Measurements from ENCODE around the gene S100A8.

The S100A8 gene

DNA sequence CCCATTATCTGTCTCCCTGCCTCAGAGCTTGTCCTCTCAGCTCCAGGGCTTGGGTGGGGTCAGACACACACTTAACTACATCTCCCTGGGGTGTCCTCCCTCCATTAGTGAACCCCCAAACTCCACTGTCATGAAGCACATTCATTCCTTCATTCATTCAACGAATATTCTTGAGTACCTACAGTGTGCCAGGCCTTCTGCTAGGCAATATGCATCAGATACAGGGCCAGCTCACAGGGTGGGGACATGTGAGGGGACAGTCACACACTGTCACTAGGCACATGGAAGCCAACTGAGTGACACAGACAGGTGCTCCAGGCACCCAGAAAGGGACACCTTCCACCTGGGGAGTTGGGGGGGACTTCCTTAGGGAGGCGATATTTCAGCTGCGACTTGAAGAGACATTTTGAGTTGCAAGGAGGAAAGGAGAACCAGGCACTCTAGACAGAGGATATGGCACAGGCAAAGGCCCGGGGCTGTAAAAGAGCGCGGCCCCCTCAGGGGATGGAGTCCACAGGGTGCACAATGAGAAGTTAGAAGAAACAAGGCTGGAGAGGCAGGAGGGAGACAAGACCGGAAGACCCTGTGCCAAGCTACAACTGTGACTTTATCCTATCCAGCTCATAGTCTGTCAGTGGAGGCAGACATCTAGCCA, 8.7 kb upstream of the S100A8 start:
- H3K27me3 ChIP-seq (ENCODE audit: insufficient read depth, low read length), result peaks cover 84% of the 10 kb centered on the region
- H3K27ac ChIP-seq (ENCODE audit: low read depth, low read length), result no peak overlapping the region
- H3K36me3 ChIP-seq (ENCODE audit: insufficient read depth, low read length), result no peaks in the 10 kb centered on the region
- H3K4me3 ChIP-seq (ENCODE audit: low read depth, low read length), result no peak overlapping the region
- H3K79me2 ChIP-seq (ENCODE audit: control insufficient read depth, insufficient read depth, low read length, unreplicated experiment), result no peaks in the 10 kb centered on the region
- no peak overlapping the region for H2AFZ ChIP-seq (ENCODE audit: low read length, unreplicated experiment)
- no peaks in the 10 kb centered on the region for H3K4me1 ChIP-seq (ENCODE audit: control insufficient read depth, insufficient read depth, low read length, unreplicated experiment)

DNA sequence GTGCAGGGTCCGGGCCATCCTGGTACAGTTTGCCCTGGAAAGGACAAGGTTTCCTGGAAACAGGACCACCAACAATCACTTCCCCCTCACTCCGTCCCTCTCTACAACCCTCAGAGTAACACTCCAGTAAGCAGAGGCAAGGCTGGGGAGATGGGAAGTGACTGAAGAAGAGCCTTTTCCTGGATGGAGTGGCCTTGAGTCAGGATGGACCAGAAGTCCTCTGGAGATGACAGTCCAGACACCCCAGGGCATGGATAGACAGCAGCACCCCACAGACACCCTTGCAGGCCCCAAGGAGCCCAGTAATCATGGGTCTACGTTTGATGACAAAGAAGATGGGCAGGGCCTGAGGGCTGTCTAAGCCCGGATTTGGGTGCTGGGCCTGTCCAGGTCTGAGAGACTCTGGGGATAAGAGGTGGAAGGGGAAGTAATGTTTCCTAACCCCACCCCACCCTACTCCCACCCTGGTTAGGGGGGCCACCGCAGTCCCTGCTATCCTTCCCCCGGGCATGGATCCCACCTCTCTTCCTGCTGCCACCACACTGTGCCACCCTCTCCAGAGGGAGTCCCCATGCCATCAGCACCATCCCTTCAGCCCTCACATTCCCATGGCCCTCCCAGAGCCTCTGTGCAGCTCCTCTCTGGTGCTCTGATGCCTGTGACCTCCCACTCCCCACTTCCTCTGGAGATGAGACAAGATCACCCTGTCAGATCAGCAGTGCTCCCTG, 7.2 kb upstream of the S100A8 start:
- Histone ChIP-seq H3K27ac (ENCODE audit: low read depth, low read length) (no peak overlapping the region), H3K27me3 (ENCODE audit: insufficient read depth, low read length) (peaks cover 79% of the 10 kb centered on the region), H3K4me1 (ENCODE audit: control insufficient read depth, insufficient read depth, low read length, unreplicated experiment) (no peaks in the 10 kb centered on the region), H3K79me2 (ENCODE audit: control insufficient read depth, insufficient read depth, low read length, unreplicated experiment) (no peaks in the 10 kb centered on the region), H2AFZ (ENCODE audit: low read length, unreplicated experiment) (no peak overlapping the region), H3K4me3 (ENCODE audit: low read depth, low read length) (no peak overlapping the region), H3K36me3 (ENCODE audit: insufficient read depth, low read length) (no peaks in the 10 kb centered on the region)

DNA sequence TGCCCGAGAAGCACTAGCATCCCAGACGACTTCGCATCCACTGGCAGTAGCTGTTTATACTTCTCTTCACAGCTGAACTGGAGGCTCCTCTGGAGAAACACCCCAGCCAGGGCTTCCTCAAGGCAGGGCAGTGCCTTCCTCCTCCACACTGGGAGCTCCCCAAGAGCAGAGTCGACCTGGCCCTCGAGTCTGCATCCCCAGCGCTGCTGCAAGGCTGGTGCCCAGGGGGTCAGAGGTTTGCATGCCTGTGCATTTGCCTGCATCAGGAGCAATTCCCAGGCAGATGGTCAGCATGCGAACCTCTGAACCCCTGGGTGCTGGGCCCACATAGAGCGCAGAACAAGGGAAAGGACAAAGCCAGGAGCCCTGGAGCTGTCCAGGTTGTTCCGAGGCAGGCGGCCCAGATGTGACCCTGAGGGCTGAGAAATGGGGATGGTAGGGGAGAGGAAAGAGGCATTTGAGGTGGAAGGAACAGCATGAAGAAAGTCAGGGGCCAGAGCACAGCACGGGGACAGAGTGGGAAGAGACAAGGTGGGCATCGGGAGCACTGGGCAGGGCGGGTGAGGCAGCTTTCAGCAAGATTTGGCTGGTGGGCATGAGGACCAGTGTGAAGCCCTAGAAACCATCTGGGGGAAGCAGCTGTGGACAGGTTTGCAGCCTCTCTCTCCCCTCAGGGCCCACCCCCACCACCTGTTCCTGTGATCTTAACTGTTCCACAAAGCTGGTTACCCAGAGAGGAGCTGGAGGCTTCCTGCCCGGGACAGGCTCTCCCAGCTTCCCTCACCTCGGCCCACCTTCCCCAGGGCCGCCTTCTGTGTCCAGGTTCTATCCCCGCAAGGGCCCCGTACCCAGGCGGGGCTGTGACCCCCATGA, 6.4 kb upstream of the S100A8 start:
- H3K79me2 ChIP-seq (ENCODE audit: control insufficient read depth, insufficient read depth, low read length, unreplicated experiment), result no peaks in the 10 kb centered on the region
- H3K4me3 ChIP-seq (ENCODE audit: low read depth, low read length), result no peak overlapping the region
- no peak overlapping the region for H3K27ac ChIP-seq (ENCODE audit: low read depth, low read length)
- no peak overlapping the region for H2AFZ ChIP-seq (ENCODE audit: low read length, unreplicated experiment)
- no peaks in the 10 kb centered on the region for H3K4me1 ChIP-seq (ENCODE audit: control insufficient read depth, insufficient read depth, low read length, unreplicated experiment)
- peaks cover 82% of the 10 kb centered on the region for H3K27me3 ChIP-seq (ENCODE audit: insufficient read depth, low read length)
- H3K36me3 ChIP-seq (ENCODE audit: insufficient read depth, low read length), result no peaks in the 10 kb centered on the region

DNA sequence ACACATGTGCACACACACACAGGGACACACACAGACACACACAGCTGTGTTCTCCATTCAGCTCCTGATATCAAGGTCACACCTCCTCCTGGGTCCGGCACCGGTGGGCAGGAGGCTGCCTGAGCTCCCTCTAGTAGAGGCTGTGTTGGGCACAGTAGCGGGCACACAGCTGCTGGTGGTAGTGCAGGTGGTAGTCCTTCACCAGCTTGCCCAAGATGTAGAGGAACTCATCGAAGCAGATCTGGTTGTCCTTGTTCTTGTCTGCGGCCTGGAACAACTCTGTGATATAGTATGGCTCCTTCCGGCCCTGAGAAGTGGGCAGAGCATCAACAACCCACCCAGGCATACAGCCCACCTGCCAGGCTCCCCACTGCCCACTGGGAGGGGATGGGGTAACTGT, 5.6 kb upstream of the S100A8 start:
- H3K27ac ChIP-seq (ENCODE audit: low read depth, low read length), result no peak overlapping the region
- no peak overlapping the region for H2AFZ ChIP-seq (ENCODE audit: low read length, unreplicated experiment)
- no peak overlapping the region for H3K4me3 ChIP-seq (ENCODE audit: low read depth, low read length)
- peaks cover 81% of the 10 kb centered on the region for H3K27me3 ChIP-seq (ENCODE audit: insufficient read depth, low read length)
- H3K4me1 ChIP-seq (ENCODE audit: control insufficient read depth, insufficient read depth, low read length, unreplicated experiment), result no peaks in the 10 kb centered on the region
- H3K79me2 ChIP-seq (ENCODE audit: control insufficient read depth, insufficient read depth, low read length, unreplicated experiment), result no peaks in the 10 kb centered on the region
- no peaks in the 10 kb centered on the region for H3K36me3 ChIP-seq (ENCODE audit: insufficient read depth, low read length)

DNA sequence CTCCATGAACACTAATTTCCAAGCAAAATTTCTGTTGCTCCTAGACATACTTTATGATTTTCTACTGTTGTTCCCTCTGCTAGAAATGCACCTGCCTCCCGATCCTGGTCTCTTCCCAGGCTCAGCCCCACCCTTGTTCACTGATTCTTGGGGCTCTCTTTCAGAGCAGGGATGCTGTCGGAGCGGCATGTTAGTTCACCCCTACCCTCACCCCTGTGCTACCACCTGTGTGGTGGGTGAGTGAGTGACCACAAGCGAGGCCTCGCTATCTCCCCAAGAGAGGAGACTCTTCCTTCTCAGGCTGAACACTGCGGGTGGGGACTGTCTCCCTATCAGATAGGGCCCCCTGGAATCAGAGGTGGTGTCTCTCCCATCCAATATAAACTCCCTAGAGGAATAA, 4.9 kb upstream of the S100A8 start:
- no peaks in the 10 kb centered on the region for H3K79me2 ChIP-seq (ENCODE audit: control insufficient read depth, insufficient read depth, low read length, unreplicated experiment)
- H3K4me3 ChIP-seq (ENCODE audit: low read depth, low read length), result no peak overlapping the region
- H3K27me3 ChIP-seq (ENCODE audit: insufficient read depth, low read length), result peaks cover 80% of the 10 kb centered on the region
- H2AFZ ChIP-seq (ENCODE audit: low read length, unreplicated experiment), result no peak overlapping the region
- H3K4me1 ChIP-seq (ENCODE audit: control insufficient read depth, insufficient read depth, low read length, unreplicated experiment), result no peaks in the 10 kb centered on the region
- H3K36me3 ChIP-seq (ENCODE audit: insufficient read depth, low read length), result no peaks in the 10 kb centered on the region
- no peak overlapping the region for H3K27ac ChIP-seq (ENCODE audit: low read depth, low read length)

DNA sequence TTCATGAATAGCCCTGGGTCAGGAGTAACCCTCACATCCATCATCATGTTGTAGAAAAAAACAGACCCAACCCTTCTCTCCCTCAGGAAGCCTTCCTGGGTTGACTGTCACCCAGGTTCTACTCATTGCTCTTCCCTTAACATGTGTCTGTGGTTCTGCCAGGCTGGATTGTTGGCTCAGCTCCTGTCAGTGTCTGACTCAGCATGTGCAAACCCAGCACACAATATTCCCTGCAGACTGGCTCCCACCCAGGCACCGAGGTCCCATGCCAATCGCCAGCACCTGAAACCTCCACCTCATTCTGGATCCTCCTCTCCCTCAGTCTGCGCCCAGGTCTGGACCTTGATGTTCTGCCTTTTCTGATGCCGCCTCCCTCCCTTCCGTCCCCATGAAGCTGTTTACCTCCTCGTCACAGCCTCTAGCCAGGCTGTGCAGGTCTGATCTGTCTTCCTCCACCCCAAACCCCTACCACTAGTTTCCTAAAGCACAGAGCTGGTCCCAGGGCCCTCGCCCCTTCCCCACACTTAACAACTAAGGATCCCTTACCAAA, 4.3 kb upstream of the S100A8 start:
- H3K27ac ChIP-seq (ENCODE audit: low read depth, low read length), result no peak overlapping the region
- H3K36me3 ChIP-seq (ENCODE audit: insufficient read depth, low read length), result no peaks in the 10 kb centered on the region
- no peak overlapping the region for H3K4me3 ChIP-seq (ENCODE audit: low read depth, low read length)
- no peaks in the 10 kb centered on the region for H3K79me2 ChIP-seq (ENCODE audit: control insufficient read depth, insufficient read depth, low read length, unreplicated experiment)
- peaks cover 80% of the 10 kb centered on the region for H3K27me3 ChIP-seq (ENCODE audit: insufficient read depth, low read length)
- no peaks in the 10 kb centered on the region for H3K4me1 ChIP-seq (ENCODE audit: control insufficient read depth, insufficient read depth, low read length, unreplicated experiment)
- H2AFZ ChIP-seq (ENCODE audit: low read length, unreplicated experiment), result no peak overlapping the region

DNA sequence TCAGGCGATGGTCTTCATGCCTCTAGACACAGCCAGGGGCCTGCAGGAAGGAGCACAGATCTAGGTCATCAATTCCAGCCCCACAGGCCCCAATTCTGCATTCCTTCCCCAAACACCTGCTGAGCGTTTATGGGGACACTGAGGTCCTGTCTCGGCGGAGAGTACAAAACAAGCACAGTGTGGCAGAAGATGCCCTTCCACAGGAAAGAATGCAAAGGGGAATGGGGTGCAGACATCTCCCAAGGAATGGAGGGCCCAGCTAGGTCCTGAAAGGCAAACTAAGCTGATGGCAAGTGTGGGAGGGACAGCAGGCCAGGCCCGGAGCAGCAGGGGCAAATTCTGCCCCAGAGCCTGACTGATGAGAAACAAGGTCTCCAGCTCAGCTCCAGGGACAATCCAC, 3.5 kb upstream of the S100A8 start:
- Histone ChIP-seq H3K27me3 (ENCODE audit: insufficient read depth, low read length) (peaks cover 82% of the 10 kb centered on the region), H3K4me3 (ENCODE audit: low read depth, low read length) (no peak overlapping the region)

DNA sequence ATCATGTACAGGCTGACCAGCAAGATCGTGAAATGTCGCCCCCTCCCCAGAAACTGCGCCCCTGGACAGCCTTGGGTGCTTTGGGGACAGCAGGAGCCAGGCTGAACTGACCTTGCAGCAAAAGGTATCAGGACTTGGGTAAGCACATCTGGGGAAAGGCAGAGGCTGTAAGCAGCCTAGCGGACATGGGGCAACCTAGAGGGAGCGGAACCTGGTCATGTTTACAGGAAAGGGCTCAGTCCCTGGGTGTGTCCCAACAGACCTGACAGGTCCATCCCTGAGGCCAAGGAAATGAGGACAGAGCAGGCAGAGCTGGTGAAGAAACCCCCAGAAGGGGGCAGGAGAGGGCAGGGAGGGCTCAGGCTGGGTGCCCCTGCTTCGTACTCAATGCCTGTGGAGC, 3.1 kb upstream of the S100A8 start:
- no peak overlapping the region for H3K4me3 ChIP-seq (ENCODE audit: low read depth, low read length)
- H3K27me3 ChIP-seq (ENCODE audit: insufficient read depth, low read length), result peaks cover 82% of the 10 kb centered on the region
- H2AFZ ChIP-seq (ENCODE audit: low read length, unreplicated experiment), result no peak overlapping the region
- H3K79me2 ChIP-seq (ENCODE audit: control insufficient read depth, insufficient read depth, low read length, unreplicated experiment), result no peaks in the 10 kb centered on the region
- H3K27ac ChIP-seq (ENCODE audit: low read depth, low read length), result no peak overlapping the region
- H3K4me1 ChIP-seq (ENCODE audit: control insufficient read depth, insufficient read depth, low read length, unreplicated experiment), result no peaks in the 10 kb centered on the region
- no peaks in the 10 kb centered on the region for H3K36me3 ChIP-seq (ENCODE audit: insufficient read depth, low read length)

More for the DNA sequence above, 3.5 kb upstream of the S100A8 start:
- no peaks in the 10 kb centered on the region for H3K79me2 ChIP-seq (ENCODE audit: control insufficient read depth, insufficient read depth, low read length, unreplicated experiment)
- no peak overlapping the region for H3K27ac ChIP-seq (ENCODE audit: low read depth, low read length)
- H3K4me1 ChIP-seq (ENCODE audit: control insufficient read depth, insufficient read depth, low read length, unreplicated experiment), result no peaks in the 10 kb centered on the region
- H3K36me3 ChIP-seq (ENCODE audit: insufficient read depth, low read length), result no peaks in the 10 kb centered on the region
- no peak overlapping the region for H2AFZ ChIP-seq (ENCODE audit: low read length, unreplicated experiment)

DNA sequence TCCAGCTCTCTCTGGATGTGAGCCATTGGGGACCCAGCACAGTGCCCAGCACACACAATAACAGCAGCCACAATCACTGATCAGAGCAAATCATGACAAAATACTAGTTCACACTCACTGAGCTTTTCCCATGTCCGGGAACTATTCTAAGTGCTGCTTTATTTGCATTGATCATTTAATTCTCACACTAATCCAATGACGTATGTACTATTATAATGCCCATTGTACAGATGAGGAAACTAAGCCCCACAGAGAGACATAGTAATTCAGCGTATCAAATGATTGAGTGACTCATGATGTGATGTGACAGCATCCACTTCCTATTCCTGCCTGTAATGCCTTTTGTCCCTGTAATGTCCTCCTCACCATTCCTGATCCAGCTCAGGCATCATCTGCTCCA, 1.9 kb upstream of the S100A8 start:
- Histone ChIP-seq H3K27me3 (ENCODE audit: insufficient read depth, low read length) (peaks cover 74% of the 10 kb centered on the region), H3K27ac (ENCODE audit: low read depth, low read length) (no peak overlapping the region), H3K4me1 (ENCODE audit: control insufficient read depth, insufficient read depth, low read length, unreplicated experiment) (no peaks in the 10 kb centered on the region), H3K79me2 (ENCODE audit: control insufficient read depth, insufficient read depth, low read length, unreplicated experiment) (no peaks in the 10 kb centered on the region), H3K36me3 (ENCODE audit: insufficient read depth, low read length) (no peaks in the 10 kb centered on the region), H3K4me3 (ENCODE audit: low read depth, low read length) (no peak overlapping the region), H2AFZ (ENCODE audit: low read length, unreplicated experiment) (no peak overlapping the region)

DNA sequence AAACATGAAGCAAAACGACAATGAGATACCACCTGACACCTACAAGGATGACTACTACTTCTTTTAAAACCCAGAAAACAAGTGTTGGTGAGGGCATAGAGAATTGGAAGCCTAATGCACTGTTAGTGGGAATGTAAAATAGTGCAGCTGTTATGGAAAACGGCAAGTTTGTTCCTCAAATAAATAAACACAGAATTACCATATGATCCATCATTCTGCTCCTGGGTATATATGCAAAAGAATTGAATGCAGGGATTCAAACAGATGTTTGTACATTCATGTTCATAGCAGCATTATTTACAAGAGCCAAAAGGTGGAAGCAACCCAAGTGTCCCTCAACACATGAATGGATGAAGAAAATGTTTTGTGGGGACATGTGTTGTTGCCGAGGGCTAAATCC, 1.4 kb upstream of the S100A8 start:
- Histone ChIP-seq H3K27ac (ENCODE audit: low read depth, low read length) (no peak overlapping the region), H3K4me3 (ENCODE audit: low read depth, low read length) (no peak overlapping the region), H2AFZ (ENCODE audit: low read length, unreplicated experiment) (no peak overlapping the region), H3K4me1 (ENCODE audit: control insufficient read depth, insufficient read depth, low read length, unreplicated experiment) (no peaks in the 10 kb centered on the region), H3K27me3 (ENCODE audit: insufficient read depth, low read length) (peaks cover 68% of the 10 kb centered on the region), H3K79me2 (ENCODE audit: control insufficient read depth, insufficient read depth, low read length, unreplicated experiment) (no peaks in the 10 kb centered on the region), H3K36me3 (ENCODE audit: insufficient read depth, low read length) (no peaks in the 10 kb centered on the region)

All from ACC112 (cell line).